H9 (cell line): ENCODE results near the gene UNK. TPM values are rescaled to one million over a fixed set of nuclear protein-coding genes. Genes with fewer than 3 reads are reported as not detected.

Experiments used
- DNase-seq: peaks from one replicate; pipeline ENCODE4 v3.0.0-alpha.2; 2017
- H2AFZ ChIP-seq: one replicate; pipeline ENCODE4 v1.6.1; 2013; ENCODE audit warnings: mild to moderate bottlenecking, low read length, control low read depth, moderate library complexity
- H2AK5ac ChIP-seq: 2 replicates; pipeline ENCODE4 v1.6.1; 2013; ENCODE audit warnings: low read length, control low read depth, mixed read lengths; ENCODE audit not compliant: insufficient read length
- H2BK120ac ChIP-seq: one replicate; pipeline ENCODE4 v1.6.1; 2013; ENCODE audit warnings: low read depth, mild to moderate bottlenecking, low read length, control low read depth, inconsistent platforms; ENCODE audit not compliant: poor library complexity, severe bottlenecking
- H2BK12ac ChIP-seq: 2 replicates; pipeline ENCODE4 v1.6.1; 2013; ENCODE audit warnings: low read length, control low read depth, mixed read lengths, low read depth; ENCODE audit not compliant: insufficient read length
- H2BK15ac ChIP-seq: 2 replicates; pipeline ENCODE4 v1.6.1; 2013; ENCODE audit warnings: low read depth, low read length, control low read depth
- H2BK20ac ChIP-seq: one replicate; pipeline ENCODE4 v1.6.1; 2013; ENCODE audit warnings: low read depth, mild to moderate bottlenecking, low read length, control low read depth, inconsistent platforms; ENCODE audit not compliant: poor library complexity, severe bottlenecking
- H2BK5ac ChIP-seq: 2 replicates; pipeline ENCODE4 v1.6.1; 2013; ENCODE audit warnings: low read length, control low read depth, mixed read lengths; ENCODE audit not compliant: insufficient read length
- H3K14ac ChIP-seq: 2 replicates; pipeline ENCODE4 v1.6.1; 2013; ENCODE audit warnings: low read length, control low read depth; ENCODE audit not compliant: insufficient read depth
- H3K18ac ChIP-seq: 2 replicates; pipeline ENCODE4 v1.6.1; 2013; ENCODE audit warnings: low read depth, mild to moderate bottlenecking, mixed read lengths, low read length, control low read depth; ENCODE audit not compliant: insufficient read length
- H3K23ac ChIP-seq: 2 replicates; pipeline ENCODE4 v1.6.1; 2013; ENCODE audit warnings: low read length, control low read depth, mixed read lengths, low read depth; ENCODE audit not compliant: insufficient read length
- H3K23me2 ChIP-seq: 2 replicates; pipeline ENCODE4 v1.6.1; 2013; ENCODE audit warnings: low read depth, mild to moderate bottlenecking, mixed read lengths, low read length, control low read depth; ENCODE audit not compliant: insufficient read length, poor library complexity, severe bottlenecking
- H3K27ac ChIP-seq: 2 replicates; pipeline ENCODE4 v1.5.1; 2013; ENCODE audit warnings: low read length, control low read depth, mixed read lengths, low read depth; ENCODE audit not compliant: insufficient read length
- H3K27me3 ChIP-seq: 2 replicates; pipeline ENCODE4 v1.6.1; 2013; ENCODE audit warnings: low read length, control low read depth, inconsistent platforms; ENCODE audit not compliant: insufficient read depth
- H3K4ac ChIP-seq: 2 replicates; pipeline ENCODE4 v1.6.1; 2013; ENCODE audit warnings: low read depth, mild to moderate bottlenecking, control low read depth, inconsistent platforms, low read length, moderate library complexity
- H3K4me1 ChIP-seq: 2 replicates; pipeline ENCODE4 v1.6.1; 2013; ENCODE audit warnings: low read length, control low read depth, inconsistent platforms; ENCODE audit not compliant: insufficient read depth
- H3K4me2 ChIP-seq: 2 replicates; pipeline ENCODE4 v1.6.1; 2013; ENCODE audit warnings: low read length, control low read depth, mixed read lengths; ENCODE audit not compliant: insufficient read length, insufficient read depth
- H3K56ac ChIP-seq: 2 replicates; pipeline ENCODE4 v1.6.1; 2013; ENCODE audit warnings: low read depth, mild to moderate bottlenecking, mixed read lengths, low read length, control low read depth; ENCODE audit not compliant: insufficient read length
- H3K79me1 ChIP-seq: 2 replicates; pipeline ENCODE4 v1.6.1; 2013; ENCODE audit warnings: low read depth, mild to moderate bottlenecking, moderate library complexity, low read length, control low read depth, inconsistent platforms; ENCODE audit not compliant: insufficient read depth, poor library complexity, severe bottlenecking
- H3K79me2 ChIP-seq: 2 replicates; pipeline ENCODE4 v1.6.1; 2013; ENCODE audit warnings: low read length, control low read depth, inconsistent platforms; ENCODE audit not compliant: insufficient read depth
- H3K9ac ChIP-seq: 2 replicates; pipeline ENCODE4 v1.6.1; 2013; ENCODE audit warnings: low read length, control low read depth, mixed read lengths; ENCODE audit not compliant: insufficient read length; ENCODE audit errors: extremely low read depth
- H3K9me3 ChIP-seq: one replicate; pipeline ENCODE4 v1.6.1; 2013; ENCODE audit warnings: low read depth, low read length, inconsistent platforms; ENCODE audit not compliant: control insufficient read depth
- H3T11ph ChIP-seq: one replicate; pipeline ENCODE4 v1.6.1; 2013; ENCODE audit warnings: mild to moderate bottlenecking, low read length, control low read depth, inconsistent platforms
- H4K20me1 ChIP-seq: one replicate; pipeline ENCODE4 v1.6.1; 2013; ENCODE audit not compliant: control insufficient read depth, insufficient read length, insufficient read depth
- H4K5ac ChIP-seq: 2 replicates; pipeline ENCODE4 v1.6.1; 2013; ENCODE audit warnings: low read depth, mild to moderate bottlenecking, mixed read lengths, low read length, control low read depth; ENCODE audit not compliant: insufficient read length
- H4K8ac ChIP-seq: replicated peaks from 2 replicates; pipeline ENCODE4 v1.6.1; 2013; ENCODE audit warnings: low read length, control low read depth, mixed read lengths, low read depth; ENCODE audit not compliant: insufficient read length
- H4K91ac ChIP-seq: 2 replicates; pipeline ENCODE4 v1.6.1; 2013; ENCODE audit warnings: low read depth, mild to moderate bottlenecking, moderate library complexity, mixed read lengths, low read length, control low read depth; ENCODE audit not compliant: insufficient read length
- H3K27ac Mint-ChIP-seq, 3 experiments: 2 replicates in 2 of 3; 3 replicates in 1 of 3; pipeline ENCODE4 v1.8.0; 2020 to 2021; ENCODE audit warnings: mixed read lengths in 3 of 3, mild to moderate bottlenecking in 1 of 3, moderate library complexity in 1 of 3
- H3K27me3 Mint-ChIP-seq: 2 replicates; pipeline ENCODE4 v1.8.0; 2021; ENCODE audit warnings: low read depth, mild to moderate bottlenecking, moderate library complexity, mixed read lengths
- H3K36me3 Mint-ChIP-seq, 3 experiments: 2 replicates in 2 of 3; 3 replicates in 1 of 3; pipeline ENCODE4 v1.8.0; 2020 to 2021; ENCODE audit warnings: low read depth in 3 of 3, mixed read lengths in 3 of 3; ENCODE audit not compliant: insufficient read depth in 1 of 3
- H3K4me1 Mint-ChIP-seq, 2 experiments: 2 replicates each; pipeline ENCODE4 v1.8.0; 2020; ENCODE audit warnings: mixed read lengths in 2 of 2
- H3K4me3 Mint-ChIP-seq, 2 experiments: 2 replicates in 1 of 2; 3 replicates in 1 of 2; pipeline ENCODE4 v1.8.0; 2020 to 2021; ENCODE audit warnings: mild to moderate bottlenecking in 2 of 2, mixed read lengths in 2 of 2, moderate library complexity in 1 of 2
- H3K9me3 Mint-ChIP-seq, 2 experiments: 2 replicates in 1 of 2; 3 replicates in 1 of 2; pipeline ENCODE4 v1.8.0; 2020; ENCODE audit warnings: mild to moderate bottlenecking in 2 of 2, mixed read lengths in 2 of 2, moderate library complexity in 1 of 2
- CTCF ChIP-seq: fragments of 200-600 bp; sonication (generic); conservative IDR thresholded peaks from 3 replicates; pipeline ENCODE4 v1.8.0; 2021; ENCODE audit warnings: antibody characterized with exemption, mild to moderate bottlenecking
- WGBS: extraction: QIAGEN DNeasy Blood & Tissue Kit; methylation state at CpG from one replicate; pipeline ENCODE4 v1.1.7; 2013; ENCODE audit warnings: missing lambda C conversion rate, low lambda C conversion rate, mixed read lengths; ENCODE audit not compliant: insufficient read length; ENCODE audit errors: extremely low coverage; 5-methylcytosine and 5-hydroxymethylcytosine counted together
- total RNA-seq: library from RNA; stranded (reverse); gene quantifications from 2 replicates; pipeline ENCODE4 v1.2.1, GENCODE V29; 2021

UNK gene
- total RNA-seq, 1 experiment from 2014 or later = 36.4 TPM

- H2BK12ac ChIP-seq = no peak overlapping the region
- no peak overlapping the region for H2BK5ac ChIP-seq
- H3K23ac ChIP-seq = no peak overlapping the region
- no peak overlapping the region for H4K8ac ChIP-seq
- H3K27ac ChIP-seq = no peak overlapping the region
- DNase-seq = no peak
- Mint-ChIP-seq H3K9me3 (no peaks in the 10 kb centered on the region), H3K4me1 (no peaks in the 10 kb centered on the region), H3K4me3 (no peak overlapping the region), H3K27me3 (no peaks in the 10 kb centered on the region), H3K36me3 (peaks cover 20 to 76% (median 76%) of the 10 kb centered on the region in 3 experiments; a peak in 6 of 7 replicates), H3K27ac (no peak overlapping the region)
- no peak overlapping the region for H3K18ac ChIP-seq
- no peak overlapping the region for H3K14ac ChIP-seq
- no peak overlapping the region for H3K4me2 ChIP-seq
- H3K23me2 ChIP-seq = no peaks in the 10 kb centered on the region
- no peak overlapping the region for H2BK20ac ChIP-seq
- no CpG with 5 or more reads among the region's 3 CpGs for WGBS
- no peak overlapping the region for H2BK15ac ChIP-seq
- H4K91ac ChIP-seq = no peak overlapping the region
- no peaks in the 10 kb centered on the region for H3K9me3 ChIP-seq
- no peaks in the 10 kb centered on the region for H3K79me1 ChIP-seq
- H4K20me1 ChIP-seq = no peaks in the 10 kb centered on the region
- no peak overlapping the region for H2AK5ac ChIP-seq
- H3K27me3 ChIP-seq = no peaks in the 10 kb centered on the region
- H3T11ph ChIP-seq = no peak overlapping the region
- no peak overlapping the region for H2AFZ ChIP-seq
- no peak overlapping the region for H3K9ac ChIP-seq
- no peak overlapping the region for H2BK120ac ChIP-seq
- TF ChIP-seq CTCF = no peak
- no peak overlapping the region for H4K5ac ChIP-seq
- no peak overlapping the region for H3K56ac ChIP-seq
- no peaks in the 10 kb centered on the region for H3K79me2 ChIP-seq
- H3K4me1 ChIP-seq = no peaks in the 10 kb centered on the region
- H3K4ac ChIP-seq = no peak overlapping the region
Measured at GRCh38 chr17:75815399-75815798, 30.8 kb downstream of the UNK start.
